CD14-positive monocyte (primary cell): Measurements from ENCODE around the gene SUSD4. TPM values are rescaled to one million over a fixed set of nuclear protein-coding genes. Genes with fewer than 3 reads are reported as not detected.

Experiments used
- DNase-seq, 3 donors: peaks; one replicate each; pipeline ENCODE4 v3.0.0-alpha.2; 2011 to 2022
- H2AFZ ChIP-seq: 2 replicates; pipeline ENCODE4 v1.6.0; 2012; ENCODE audit warnings: mild to moderate bottlenecking, low read depth, low read length, inconsistent platforms; ENCODE audit not compliant: insufficient read depth, poor library complexity, severe bottlenecking
- H3K27ac ChIP-seq, 2 donors: 1 replicate in 1 of 2; 2 replicates in 1 of 2; pipeline ENCODE4 v1.5.1; 2012 to 2013; ENCODE audit warnings: low read length in 2 of 2, control low read depth in 1 of 2, inconsistent platforms in 1 of 2, low read depth in 1 of 2, mild to moderate bottlenecking in 1 of 2
- H3K27me3 ChIP-seq, 2 donors: one replicate each; pipeline versions ENCODE4 v1.6.0 to v1.6.1; 2011 to 2013; ENCODE audit warnings: low read length in 2 of 2; ENCODE audit not compliant: control insufficient read depth in 2 of 2, insufficient read depth in 2 of 2
- H3K36me3 ChIP-seq, 2 donors: replicated peaks in 1 of 2; 1 replicate in 1 of 2; 2 replicates in 1 of 2; pipeline versions ENCODE4 v1.5.1 to v1.6.1; 2012 to 2013; ENCODE audit warnings: low read length in 2 of 2, control low read depth in 1 of 2, inconsistent platforms in 1 of 2, mild to moderate bottlenecking in 1 of 2; ENCODE audit not compliant: insufficient read depth in 2 of 2, control insufficient read depth in 1 of 2
- H3K4me1 ChIP-seq, 2 donors: 1 replicate in 1 of 2; 2 replicates in 1 of 2; pipeline versions ENCODE4 v1.5.1 to v1.6.1; 2012 to 2013; ENCODE audit warnings: low read length in 2 of 2, control low read depth in 1 of 2, inconsistent platforms in 1 of 2, mild to moderate bottlenecking in 1 of 2, moderate library complexity in 1 of 2; ENCODE audit not compliant: insufficient read depth in 2 of 2, control insufficient read depth in 1 of 2
- H3K4me2 ChIP-seq: replicated peaks from 2 replicates; pipeline ENCODE3; 2012; ENCODE audit warnings: low read length, moderate library complexity, mild to moderate bottlenecking; ENCODE audit not compliant: poor library complexity, severe bottlenecking; ENCODE audit errors: extremely low read depth
- H3K4me3 ChIP-seq, 3 experiments: fragments of 200-600 bp in 1 of 3; sonication (generic) in 1 of 3; replicated peaks in 1 of 3; 1 replicate in 2 of 3; 2 replicates in 1 of 3; pipeline ENCODE4 v1.5.1; 2011 to 2013; ENCODE audit warnings: low read length in 3 of 3, mild to moderate bottlenecking in 3 of 3, control low read depth in 2 of 3, low read depth in 2 of 3, inconsistent platforms in 1 of 3, moderate library complexity in 1 of 3
- H3K79me2 ChIP-seq: 2 replicates; pipeline ENCODE4 v1.6.0; 2012; ENCODE audit warnings: mild to moderate bottlenecking, control low read depth, inconsistent platforms, low read length, moderate library complexity; ENCODE audit not compliant: insufficient read depth
- H3K9ac ChIP-seq: 2 replicates; pipeline ENCODE4 v1.6.0; 2017; ENCODE audit warnings: low read length, mild to moderate bottlenecking; ENCODE audit not compliant: insufficient read depth, poor library complexity, severe bottlenecking
- H3K9me3 ChIP-seq, 2 donors: replicated peaks in 1 of 2; 1 replicate in 1 of 2; 2 replicates in 1 of 2; pipeline versions ENCODE4 v1.5.1 to v1.6.1; 2012 to 2013; ENCODE audit warnings: low read length in 2 of 2, control low read depth in 1 of 2; ENCODE audit not compliant: control insufficient read depth in 1 of 2, insufficient read depth in 1 of 2
- H4K20me1 ChIP-seq: 2 replicates; pipeline ENCODE4 v1.6.0; 2012; ENCODE audit warnings: mild to moderate bottlenecking, low read length, control low read depth, moderate library complexity; ENCODE audit not compliant: insufficient read depth
- H3K27ac Mint-ChIP-seq, 7 donors: one replicate each; pipeline ENCODE4 v1.8.0; 2020; ENCODE audit warnings: mild to moderate bottlenecking in 7 of 7, mixed read lengths in 7 of 7, moderate library complexity in 6 of 7, inconsistent platforms in 2 of 7
- H3K27me3 Mint-ChIP-seq, 3 donors: one replicate each; pipeline ENCODE4 v1.8.0; 2021 to 2022; ENCODE audit warnings: low read depth in 3 of 3, mild to moderate bottlenecking in 3 of 3, mixed read lengths in 3 of 3, moderate library complexity in 3 of 3, inconsistent platforms in 1 of 3
- H3K36me3 Mint-ChIP-seq, 2 donors: one replicate each; pipeline ENCODE4 v1.8.0; 2020; ENCODE audit warnings: mixed read lengths in 2 of 2, inconsistent platforms in 1 of 2, mild to moderate bottlenecking in 1 of 2
- H3K4me1 Mint-ChIP-seq: one replicate; pipeline ENCODE4 v1.8.0; 2020; ENCODE audit warnings: mild to moderate bottlenecking, mixed read lengths
- H3K4me3 Mint-ChIP-seq, 2 donors: one replicate each; pipeline ENCODE4 v1.8.0; 2020; ENCODE audit warnings: mild to moderate bottlenecking in 2 of 2, mixed read lengths in 2 of 2, moderate library complexity in 1 of 2
- H3K9me3 Mint-ChIP-seq, 7 donors: one replicate each; pipeline ENCODE4 v1.8.0; 2020 to 2022; ENCODE audit warnings: mixed read lengths in 7 of 7, mild to moderate bottlenecking in 6 of 7, moderate library complexity in 6 of 7, inconsistent platforms in 2 of 7
- WGBS: methylation state at CpG from one replicate; pipeline ENCODE4 v1.1.5; 2013; ENCODE audit warnings: missing lambda C conversion rate; ENCODE audit not compliant: insufficient coverage; 5-methylcytosine and 5-hydroxymethylcytosine counted together
- intact Hi-C, 2 donors: fragments of 100-400 bp; cut with micrococcal nuclease; formaldehyde crosslinking; loops; one replicate each; pipeline versions ENCODE4 v1.15.0 to v1.15.1; 2023
- polyA plus RNA-seq, 3 donors: library from polyadenylated mRNA; depleted of rRNA in 1 of 3; unstranded in 2 of 3; stranded (reverse) in 1 of 3; fragments of 300-500 nt in 2 of 3; fragments of >200 nt in 1 of 3; fragmentation: Illumina TruSeq in 2 of 3; gene quantifications; 1 replicate in 2 of 3; 2 replicates in 1 of 3; pipeline ENCODE4 v1.2.3, GENCODE V29; 2012 to 2021
- TF ChIP-seq, protein P1 (sequence below): fragments of 200-600 bp; IDR thresholded peaks from one replicate; pipeline ENCODE4 v1.8.0; 2022; ENCODE audit warnings: antibody characterized with exemption, mild to moderate bottlenecking

The SUSD4 gene
- polyA plus RNA-seq, 3 donors = 0.34 to 0.92 (median 0.50) TPM

DNA sequence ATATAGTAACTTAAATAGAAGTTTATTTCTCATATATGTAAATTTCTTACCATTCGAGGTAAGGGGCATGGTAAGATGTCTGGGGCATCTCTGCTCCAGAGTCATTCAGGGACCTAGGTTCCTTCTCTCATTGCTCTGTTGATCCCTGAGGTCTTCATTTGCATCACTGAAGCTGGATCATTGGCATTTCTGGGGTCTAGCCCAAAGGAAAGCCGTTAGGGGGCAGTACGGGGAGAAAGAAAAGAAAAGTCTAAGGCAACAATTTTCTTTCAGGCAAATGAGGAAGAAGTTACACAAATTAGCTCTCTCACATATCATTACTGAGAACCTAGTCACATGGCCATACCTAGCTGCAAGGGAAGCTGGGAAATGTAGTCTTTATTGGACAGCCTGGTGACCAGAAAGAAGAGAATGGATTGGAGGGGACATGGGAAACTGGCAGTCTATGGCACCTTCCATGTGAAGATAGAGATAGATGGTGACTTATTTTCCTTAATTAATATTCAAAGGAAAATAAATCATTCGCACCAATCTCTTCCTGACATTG is 10.2 kb upstream of the SUSD4 start:
- Histone ChIP-seq H3K36me3 (no peaks in the 10 kb centered on the region), H3K27ac (no peak overlapping the region), H3K4me1 (no peaks in the 10 kb centered on the region), H3K4me2 (no peak overlapping the region), H2AFZ (no peak overlapping the region), H3K9me3 (peaks cover 5 to 9% of the 10 kb centered on the region in 2 donors), H3K4me3 (no peak overlapping the region), H3K27me3 (no peaks in the 10 kb centered on the region), H3K9ac (no peak overlapping the region), H4K20me1 (no peaks in the 10 kb centered on the region), H3K79me2 (no peaks in the 10 kb centered on the region)
- Mint-ChIP-seq H3K27me3 (peaks cover 8 to 13% (median 8%) of the 10 kb centered on the region in 3 donors), H3K36me3 (no peaks in the 10 kb centered on the region), H3K4me1 (no peaks in the 10 kb centered on the region), H3K4me3 (no peak overlapping the region), H3K9me3 (peaks cover 11 to 24% (median 19%) of the 10 kb centered on the region in 7 donors), H3K27ac (no peak overlapping the region)
- intact Hi-C loops = no loop called here
- DNase-seq = no peak
- WGBS = 100% methylated on average over 1 of the region's 4 CpGs
- TF ChIP-seq, protein P1, sequence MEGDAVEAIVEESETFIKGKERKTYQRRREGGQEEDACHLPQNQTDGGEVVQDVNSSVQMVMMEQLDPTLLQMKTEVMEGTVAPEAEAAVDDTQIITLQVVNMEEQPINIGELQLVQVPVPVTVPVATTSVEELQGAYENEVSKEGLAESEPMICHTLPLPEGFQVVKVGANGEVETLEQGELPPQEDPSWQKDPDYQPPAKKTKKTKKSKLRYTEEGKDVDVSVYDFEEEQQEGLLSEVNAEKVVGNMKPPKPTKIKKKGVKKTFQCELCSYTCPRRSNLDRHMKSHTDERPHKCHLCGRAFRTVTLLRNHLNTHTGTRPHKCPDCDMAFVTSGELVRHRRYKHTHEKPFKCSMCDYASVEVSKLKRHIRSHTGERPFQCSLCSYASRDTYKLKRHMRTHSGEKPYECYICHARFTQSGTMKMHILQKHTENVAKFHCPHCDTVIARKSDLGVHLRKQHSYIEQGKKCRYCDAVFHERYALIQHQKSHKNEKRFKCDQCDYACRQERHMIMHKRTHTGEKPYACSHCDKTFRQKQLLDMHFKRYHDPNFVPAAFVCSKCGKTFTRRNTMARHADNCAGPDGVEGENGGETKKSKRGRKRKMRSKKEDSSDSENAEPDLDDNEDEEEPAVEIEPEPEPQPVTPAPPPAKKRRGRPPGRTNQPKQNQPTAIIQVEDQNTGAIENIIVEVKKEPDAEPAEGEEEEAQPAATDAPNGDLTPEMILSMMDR = no peak

DNA sequence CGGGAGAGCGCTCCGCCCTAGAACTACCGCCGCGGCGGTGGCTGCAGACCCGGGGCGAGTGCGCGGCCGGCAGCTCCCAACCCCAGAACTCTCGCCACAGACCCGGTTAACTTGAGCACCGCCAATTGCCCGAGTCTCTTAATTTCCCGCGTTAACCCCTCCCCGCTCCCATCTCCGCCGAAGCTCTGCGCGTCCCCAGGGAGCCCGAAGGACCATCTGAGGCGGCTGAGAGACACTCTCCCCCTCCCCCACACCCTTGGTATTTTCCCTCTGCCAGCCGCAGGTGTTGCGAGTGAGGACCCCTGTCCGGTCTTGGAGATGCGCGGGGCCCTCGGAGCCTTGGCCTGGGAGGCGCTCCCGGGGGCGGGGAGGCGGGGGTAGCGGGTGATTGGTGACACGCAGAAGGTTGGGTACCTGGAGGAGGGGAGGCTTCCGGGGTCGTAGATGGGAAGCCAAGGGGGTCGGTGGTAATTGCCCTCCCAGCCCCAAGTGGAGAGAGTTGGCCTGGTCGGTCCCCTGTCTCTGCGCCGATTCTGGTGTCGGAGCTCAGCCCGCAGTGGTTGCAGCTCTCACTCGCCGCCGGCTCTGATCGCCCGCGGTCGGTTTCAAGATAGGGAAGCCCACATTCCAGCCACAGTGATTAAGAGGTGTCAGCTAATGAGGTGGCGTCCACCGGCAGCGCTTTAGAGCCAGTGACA is 858 bp upstream of the SUSD4 start:
- Histone ChIP-seq H3K36me3 (no peaks in the 10 kb centered on the region), H3K9ac (no peak overlapping the region), H2AFZ (peak overlapping the region; percentile 67), H3K4me2 (peak overlapping the region; percentile 83), H3K4me3 (peak overlapping the region in 2 of 3 experiments; percentile 23 to 70), H3K27me3 (peaks cover 56 to 60% of the 10 kb centered on the region in 2 donors), H3K79me2 (no peaks in the 10 kb centered on the region), H4K20me1 (no peaks in the 10 kb centered on the region), H3K4me1 (peaks cover 15 to 19% of the 10 kb centered on the region in 2 donors), H3K9me3 (peaks cover 0 to 14% of the 10 kb centered on the region in 2 donors), H3K27ac (no peak overlapping the region)
- peaks cover 0 to 10% (median 7%) of the 10 kb centered on the region in 7 donors for H3K9me3 Mint-ChIP-seq
- TF ChIP-seq, protein P1 = no peak
- intact Hi-C loops = loop anchor here in 1 of 2 donors (10.0 kb wide), 1 partner anchor 230 kb away; no protein-coding TSS in a partner anchor
- H3K27ac Mint-ChIP-seq = no peak overlapping the region
- H3K4me1 Mint-ChIP-seq = peaks cover 17% of the 10 kb centered on the region
- H3K36me3 Mint-ChIP-seq = peaks cover 0 to 5% of the 10 kb centered on the region in 2 donors
- peaks cover 57 to 66% (median 57%) of the 10 kb centered on the region in 3 donors for H3K27me3 Mint-ChIP-seq
- H3K4me3 Mint-ChIP-seq = peak overlapping the region; percentile 72 to 84
- DNase-seq = no peak
- 0% methylated on average over 35 of the region's 55 CpGs for WGBS
